Melanocyte of skin (primary cell): Measurements from ENCODE around the gene TACR1. TPM values are rescaled to one million over a fixed set of nuclear protein-coding genes. Genes with fewer than 3 reads are reported as not detected.

Source experiments
- small RNA-seq, 2 donors: library from RNA; depleted of rRNA; stranded (forward); fragments of <200 nt; gene quantifications; one replicate each; pipeline ENCODE3, GENCODE V24; 2012
- total RNA-seq, 2 donors: library from RNA; depleted of rRNA; stranded (reverse); fragments of >200 nt; gene quantifications; 2 replicates each; pipeline ENCODE4 v1.2.3, GENCODE V29; 2012

The TACR1 gene, protein sequence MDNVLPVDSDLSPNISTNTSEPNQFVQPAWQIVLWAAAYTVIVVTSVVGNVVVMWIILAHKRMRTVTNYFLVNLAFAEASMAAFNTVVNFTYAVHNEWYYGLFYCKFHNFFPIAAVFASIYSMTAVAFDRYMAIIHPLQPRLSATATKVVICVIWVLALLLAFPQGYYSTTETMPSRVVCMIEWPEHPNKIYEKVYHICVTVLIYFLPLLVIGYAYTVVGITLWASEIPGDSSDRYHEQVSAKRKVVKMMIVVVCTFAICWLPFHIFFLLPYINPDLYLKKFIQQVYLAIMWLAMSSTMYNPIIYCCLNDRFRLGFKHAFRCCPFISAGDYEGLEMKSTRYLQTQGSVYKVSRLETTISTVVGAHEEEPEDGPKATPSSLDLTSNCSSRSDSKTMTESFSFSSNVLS
- total RNA-seq: under 1 TPM in 1 of 2 donors, not detected in 1; under 0.01 TPM

DNA sequence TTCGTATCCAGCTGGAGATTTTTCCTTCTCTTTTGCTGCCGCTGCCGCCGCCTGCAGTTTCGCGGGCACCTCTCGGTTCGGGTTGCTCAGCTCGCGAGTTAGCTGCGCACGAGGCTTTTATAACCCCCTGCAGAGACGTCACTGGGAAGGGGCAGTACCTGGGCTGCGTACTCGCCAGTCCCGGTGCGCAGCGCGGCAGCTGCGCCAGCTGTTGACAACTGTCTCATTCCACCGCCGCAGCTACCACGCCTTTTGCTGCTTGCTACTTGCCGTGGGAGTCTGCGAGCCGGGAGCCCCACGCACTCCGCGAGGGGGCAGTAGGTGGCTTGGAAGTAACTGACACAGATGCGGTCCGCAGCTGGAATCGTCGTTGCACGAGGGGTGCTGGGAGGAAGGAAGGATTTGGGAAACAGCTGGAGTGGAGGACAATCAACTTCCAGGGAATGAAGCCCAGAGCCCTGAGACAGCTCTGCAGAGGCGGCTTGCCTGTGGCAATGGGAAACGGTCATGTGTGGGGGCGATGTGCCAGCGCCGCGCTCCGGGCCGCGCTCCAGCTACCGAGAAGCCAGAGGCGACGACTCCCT is at the start of gene TACR1:
TSS of gene TACR1 (minus strand) at position 93 of the 584 bp plus-strand sequence. CDS start 586 bp downstream, outside the sequence.

Small RNA genes lying within 50 kb of the gene (small RNA-seq; reads per million reads assigned to genes)
- gene MIR5000: 0.90 to 1.5 reads per million in 2 donors

Other genes with a start within 250 kb of the TACR1 start
- gene POLE4, start 240.9 kb downstream of the TACR1 start, total RNA-seq: 10 to 100 TPM; 10.3 to 22.6 TPM